ENCODE data around the gene HBB.

Gene HBB

GRCh38 chr11:5226732-5227310, at the start of gene HBB:
Gene HBB (minus strand): TSS chr11:5227071. CDS start chr11:5227021, 50 bp downstream.
- peak within 1 kb of the TSS; percentile 69; the same call in 1 of the 2 replicates for H3K4me2 ChIP-seq (ENCODE audit: low read depth, low read length)
- H3K9me3 ChIP-seq (replicated peaks; ENCODE audit: insufficient read depth, low read length) = no peaks in the 10 kb centered on the region
- DNase-seq = no peak
- peaks cover 32% of the 10 kb centered on the region for H3F3A ChIP-seq (ENCODE audit: insufficient read depth, low read length)
- no peak within 1 kb of the TSS for H2AFZ ChIP-seq (ENCODE audit: low read length)
- H4K20me1 ChIP-seq (ENCODE audit: insufficient read depth, low read length) = no peaks in the 10 kb centered on the region
- H3K79me2 ChIP-seq (ENCODE audit: low read length) = no peaks in the 10 kb centered on the region
- H3K27ac ChIP-seq (ENCODE audit: low read length) = peak within 1 kb of the TSS; percentile 26; the same call in 1 of the 2 replicates
- H3K4me1 ChIP-seq (ENCODE audit: low read length) = peaks cover 34% of the 10 kb centered on the region
- no peaks in the 10 kb centered on the region for H3K27me3 ChIP-seq (replicated peaks; ENCODE audit: insufficient read depth, low read length)
- H3K36me3 ChIP-seq (replicated peaks; ENCODE audit: insufficient read depth, low read length) = no peaks in the 10 kb centered on the region
- TF ChIP-seq CTCF (IDR thresholded peaks at IDR 0.05; ENCODE audit: low read length) (no peak), EZH2 (optimal IDR thresholded peaks at IDR 0.05; ENCODE audit: low read depth, low read length) (no peak), EZH2phosphoT487 (IDR thresholded peaks at IDR 0.05; ENCODE audit: low read length) (no peak)
- peak within 1 kb of the TSS; percentile 43; the same call in 1 of the 2 replicates for H3K9ac ChIP-seq (ENCODE audit: low read length)
- no peaks in the 10 kb centered on the region for H3K9me2 ChIP-seq (replicated peaks; ENCODE audit: insufficient read depth, low read length)
- H3K4me3 ChIP-seq (ENCODE audit: low read length) = peak within 1 kb of the TSS; percentile 35; the same call in 1 of the 2 replicates

GRCh38 chr11:5275369-5276110, 48.7 kb upstream of the HBB start:
- H3K9ac ChIP-seq (ENCODE audit: low read length) = no peak overlapping the region
- DNase-seq = no peak
- no peaks in the 10 kb centered on the region for H4K20me1 ChIP-seq (ENCODE audit: insufficient read depth, low read length)
- no peaks in the 10 kb centered on the region for H3K79me2 ChIP-seq (ENCODE audit: low read length)
- no peaks in the 10 kb centered on the region for H3K9me2 ChIP-seq (replicated peaks; ENCODE audit: insufficient read depth, low read length)
- no peak overlapping the region for H3K27ac ChIP-seq (ENCODE audit: low read length)
- peaks cover 7% of the 10 kb centered on the region; the same call in 1 of the 2 replicates for H3K4me1 ChIP-seq (ENCODE audit: low read length)
- H3F3A ChIP-seq (ENCODE audit: insufficient read depth, low read length) = no peaks in the 10 kb centered on the region
- TF ChIP-seq EZH2 (optimal IDR thresholded peaks at IDR 0.05; ENCODE audit: low read depth, low read length) (no peak), EZH2phosphoT487 (IDR thresholded peaks at IDR 0.05; ENCODE audit: low read length) (no peak), CTCF (IDR thresholded peaks at IDR 0.05; ENCODE audit: low read length) (no peak)
- no peak overlapping the region for H3K4me2 ChIP-seq (ENCODE audit: low read depth, low read length)
- H3K9me3 ChIP-seq (replicated peaks; ENCODE audit: insufficient read depth, low read length) = no peaks in the 10 kb centered on the region
- no peaks in the 10 kb centered on the region for H3K36me3 ChIP-seq (replicated peaks; ENCODE audit: insufficient read depth, low read length)
- H2AFZ ChIP-seq (ENCODE audit: low read length) = no peak overlapping the region
- no peak overlapping the region for H3K4me3 ChIP-seq (ENCODE audit: low read length)
- no peaks in the 10 kb centered on the region for H3K27me3 ChIP-seq (replicated peaks; ENCODE audit: insufficient read depth, low read length)

GRCh38 chr11:5274395-5274794, 47.5 kb upstream of the HBB start:
- H3F3A ChIP-seq (ENCODE audit: insufficient read depth, low read length) = no peaks in the 10 kb centered on the region
- no peak overlapping the region for H3K27ac ChIP-seq (ENCODE audit: low read length)
- no peaks in the 10 kb centered on the region for H3K9me2 ChIP-seq (replicated peaks; ENCODE audit: insufficient read depth, low read length)
- H3K36me3 ChIP-seq (replicated peaks; ENCODE audit: insufficient read depth, low read length) = no peaks in the 10 kb centered on the region
- no peaks in the 10 kb centered on the region for H4K20me1 ChIP-seq (ENCODE audit: insufficient read depth, low read length)
- H3K4me3 ChIP-seq (ENCODE audit: low read length) = no peak overlapping the region
- H2AFZ ChIP-seq (ENCODE audit: low read length) = no peak overlapping the region
- H3K27me3 ChIP-seq (replicated peaks; ENCODE audit: insufficient read depth, low read length) = no peaks in the 10 kb centered on the region
- no peaks in the 10 kb centered on the region for H3K4me1 ChIP-seq (ENCODE audit: low read length)
- H3K9ac ChIP-seq (ENCODE audit: low read length) = no peak overlapping the region
- H3K4me2 ChIP-seq (ENCODE audit: low read depth, low read length) = no peak overlapping the region
- no peaks in the 10 kb centered on the region for H3K9me3 ChIP-seq (replicated peaks; ENCODE audit: insufficient read depth, low read length)
- no peaks in the 10 kb centered on the region for H3K79me2 ChIP-seq (ENCODE audit: low read length)
- no peak for DNase-seq
- TF ChIP-seq EZH2phosphoT487 (IDR thresholded peaks at IDR 0.05; ENCODE audit: low read length) = no peak
- no peak for TF ChIP-seq CTCF (IDR thresholded peaks at IDR 0.05; ENCODE audit: low read length)
- no peak for TF ChIP-seq EZH2 (optimal IDR thresholded peaks at IDR 0.05; ENCODE audit: low read depth, low read length)

Measured in MM.1S (cell line).